Smooth muscle cell (in vitro differentiated cells): ENCODE results near the gene MAFB. TPM values are rescaled to one million over a fixed set of nuclear protein-coding genes. Genes with fewer than 3 reads are reported as not detected.

ENCODE experiments used
- DNase-seq: peaks from one replicate; lab custom pipeline; 2025; ENCODE audit not compliant: unreplicated experiment; lab: John Stamatoyannopoulos, UW
- H2AFZ ChIP-seq: fragments of 200-600 bp; sonication (generic); 2 replicates; pipeline ENCODE4 v1.6.0; 2016; ENCODE audit warnings: antibody characterized with exemption, low read depth, mild to moderate bottlenecking
- H3F3A ChIP-seq: fragments of 200-600 bp; sonication (generic); 2 replicates; pipeline ENCODE4 v1.6.0; 2017; ENCODE audit warnings: antibody characterized with exemption, low read depth
- H3K27ac ChIP-seq: fragments of 200-600 bp; sonication (generic); 2 replicates; pipeline ENCODE4 v1.5.1; 2016; ENCODE audit warnings: low read depth, mild to moderate bottlenecking
- H3K27me3 ChIP-seq: fragments of 200-600 bp; sonication (generic); 2 replicates; pipeline ENCODE4 v1.6.1; 2016; ENCODE audit warnings: low read depth, mild to moderate bottlenecking
- H3K36me3 ChIP-seq: fragments of 200-600 bp; sonication (generic); 2 replicates; pipeline ENCODE4 v1.5.1; 2016; ENCODE audit warnings: low read depth
- H3K4me1 ChIP-seq: fragments of 200-600 bp; sonication (generic); 2 replicates; pipeline ENCODE4 v1.5.1; 2016; ENCODE audit warnings: low read depth
- H3K4me2 ChIP-seq: fragments of 200-600 bp; sonication (generic); 2 replicates; pipeline ENCODE4 v1.6.0; 2016; ENCODE audit warnings: mild to moderate bottlenecking
- H3K4me3 ChIP-seq: fragments of 200-600 bp; sonication (generic); 2 replicates; pipeline ENCODE4 v1.5.1; 2016; ENCODE audit warnings: mild to moderate bottlenecking
- H3K79me2 ChIP-seq: fragments of 200-600 bp; sonication (generic); 2 replicates; pipeline ENCODE4 v1.6.0; 2016; ENCODE audit warnings: low read depth, mild to moderate bottlenecking
- H3K9ac ChIP-seq: fragments of 200-600 bp; sonication (generic); 2 replicates; pipeline ENCODE4 v1.6.0; 2016; ENCODE audit warnings: low read depth
- H3K9me3 ChIP-seq: fragments of 200-600 bp; sonication (generic); replicated peaks from 2 replicates; pipeline ENCODE4 v1.5.1; 2016; ENCODE audit warnings: low read depth
- H4K20me1 ChIP-seq: fragments of 200-600 bp; sonication (generic); 2 replicates; pipeline ENCODE4 v1.6.0; 2016; ENCODE audit warnings: low read depth
- CTCF ChIP-seq: fragments of 200-600 bp; sonication (generic); IDR thresholded peaks from 2 replicates; pipeline ENCODE4 v1.5.1; 2017; ENCODE audit warnings: borderline replicate concordance, mild to moderate bottlenecking, antibody characterized with exemption; ENCODE audit not compliant: insufficient read depth, poor library complexity, severe bottlenecking
- WGBS: methylation state at CpG from one replicate; pipeline ENCODE4 v1.1.7; 2016; ENCODE audit warnings: low lambda C conversion rate; 5-methylcytosine and 5-hydroxymethylcytosine counted together
- polyA plus RNA-seq: library from polyadenylated mRNA; unstranded; fragments of >200 nt; fragmentation: Nextera tagmentation; extraction: Ambion mirVana; gene quantifications from 2 replicates; pipeline ENCODE4 v1.2.1, GENCODE V29; 2016
- total RNA-seq: library from RNA; depleted of rRNA; stranded (reverse); fragments of >200 nt; gene quantifications from 2 replicates; pipeline ENCODE4 v1.2.3, GENCODE V29; 2014

The MAFB gene
- total and polyA plus RNA-seq, 2 experiments from 2014 or later: 14.4 to 15.7 TPM

GRCh38 chr20:40648210-40649072, 40.6 kb downstream of the MAFB start:
- no peak for TF ChIP-seq CTCF
- no peaks in the 10 kb centered on the region for H3F3A ChIP-seq
- H2AFZ ChIP-seq: no peak overlapping the region
- no peaks in the 10 kb centered on the region for H3K36me3 ChIP-seq
- no peak for DNase-seq
- no peaks in the 10 kb centered on the region for H3K27me3 ChIP-seq
- no peak overlapping the region for H3K4me2 ChIP-seq
- no peaks in the 10 kb centered on the region for H3K9me3 ChIP-seq
- H3K9ac ChIP-seq: no peak overlapping the region
- no peaks in the 10 kb centered on the region for H3K79me2 ChIP-seq
- H4K20me1 ChIP-seq: no peaks in the 10 kb centered on the region
- no peak overlapping the region for H3K27ac ChIP-seq
- H3K4me1 ChIP-seq: peaks cover 20% of the 10 kb centered on the region
- 81% methylated on average over 6 of the region's 6 CpGs for WGBS
- H3K4me3 ChIP-seq: no peak overlapping the region

- Histone ChIP-seq H3K36me3 (no peaks in the 10 kb centered on the region), H4K20me1 (no peaks in the 10 kb centered on the region), H3K4me3 (no peak overlapping the region), H3K4me2 (no peak overlapping the region), H2AFZ (no peak overlapping the region), H3K79me2 (no peaks in the 10 kb centered on the region), H3K27me3 (no peaks in the 10 kb centered on the region), H3K4me1 (peaks cover 11% of the 10 kb centered on the region), H3K27ac (no peak overlapping the region), H3K9ac (no peak overlapping the region), H3K9me3 (no peaks in the 10 kb centered on the region), H3F3A (no peaks in the 10 kb centered on the region)
- 79% methylated on average over 6 of the region's 6 CpGs for WGBS
- no peak for TF ChIP-seq CTCF
- DNase-seq: no peak
Measured at GRCh38 chr20:40646813-40647212, 42.2 kb downstream of the MAFB start.

- no peaks in the 10 kb centered on the region for H3F3A ChIP-seq
- 27% methylated on average over 8 of the region's 8 CpGs for WGBS
- no peaks in the 10 kb centered on the region for H3K36me3 ChIP-seq
- no peaks in the 10 kb centered on the region for H3K9me3 ChIP-seq
- H3K4me2 ChIP-seq: no peak overlapping the region
- no peak for DNase-seq
- no peak overlapping the region for H3K9ac ChIP-seq
- no peaks in the 10 kb centered on the region for H3K27me3 ChIP-seq
- peaks cover 11% of the 10 kb centered on the region for H3K4me1 ChIP-seq
- H3K79me2 ChIP-seq: no peaks in the 10 kb centered on the region
- H4K20me1 ChIP-seq: no peaks in the 10 kb centered on the region
- no peak overlapping the region for H3K4me3 ChIP-seq
- H2AFZ ChIP-seq: no peak overlapping the region
- H3K27ac ChIP-seq: no peak overlapping the region
- no peak for TF ChIP-seq CTCF
Measured at GRCh38 chr20:40646361-40646760, 42.7 kb downstream of the MAFB start.

- Histone ChIP-seq H3K9me3 (no peaks in the 10 kb centered on the region), H3K4me2 (no peak overlapping the region), H3F3A (no peaks in the 10 kb centered on the region), H2AFZ (no peak overlapping the region), H3K27me3 (no peaks in the 10 kb centered on the region), H3K27ac (no peak overlapping the region), H3K79me2 (no peaks in the 10 kb centered on the region), H4K20me1 (no peaks in the 10 kb centered on the region), H3K4me3 (no peak overlapping the region), H3K4me1 (peaks cover 7% of the 10 kb centered on the region), H3K9ac (no peak overlapping the region), H3K36me3 (no peaks in the 10 kb centered on the region)
- TF ChIP-seq CTCF: no peak
- 83% methylated on average over 2 of the region's 2 CpGs for WGBS
- no peak for DNase-seq
Measured at GRCh38 chr20:40644863-40645262, 44.2 kb downstream of the MAFB start.
